HG03342 (cell line): Measurements from ENCODE around the gene FPR3.
"Not testable (repeated sequence)": the region's sequence is repeated elsewhere in the genome, so short reads cannot be mapped to it uniquely, and the experiment has no call there.

Experiments
- ATAC-seq: cut with Tn5 transposase; IDR thresholded peaks from one replicate; pipeline ENCODE4 v1.9.1; 2021; ENCODE audit warnings: mild to moderate bottlenecking, moderate library complexity; ENCODE audit not compliant: unreplicated experiment

The FPR3 gene

DNA sequence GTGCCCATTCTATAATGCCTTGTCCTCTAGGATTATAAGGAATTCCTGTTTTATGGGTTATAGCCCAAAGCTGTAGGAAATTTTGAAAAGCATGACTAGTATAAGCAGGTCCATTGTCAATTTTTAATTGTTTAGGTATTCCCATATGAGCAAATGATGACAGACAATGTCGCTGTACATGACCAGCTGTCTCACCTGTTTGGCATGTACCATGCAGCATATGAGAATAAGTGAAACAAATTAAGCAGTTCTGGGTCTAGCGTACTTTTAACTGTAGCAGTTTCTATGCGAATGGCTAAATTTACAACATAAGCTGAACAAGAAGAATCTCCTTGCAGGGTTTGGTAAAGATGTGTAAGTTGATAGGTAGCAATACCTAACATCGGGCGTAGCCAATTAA is 11.6 kb downstream of the FPR3 start:
- not testable (repeated sequence) for ATAC-seq

DNA sequence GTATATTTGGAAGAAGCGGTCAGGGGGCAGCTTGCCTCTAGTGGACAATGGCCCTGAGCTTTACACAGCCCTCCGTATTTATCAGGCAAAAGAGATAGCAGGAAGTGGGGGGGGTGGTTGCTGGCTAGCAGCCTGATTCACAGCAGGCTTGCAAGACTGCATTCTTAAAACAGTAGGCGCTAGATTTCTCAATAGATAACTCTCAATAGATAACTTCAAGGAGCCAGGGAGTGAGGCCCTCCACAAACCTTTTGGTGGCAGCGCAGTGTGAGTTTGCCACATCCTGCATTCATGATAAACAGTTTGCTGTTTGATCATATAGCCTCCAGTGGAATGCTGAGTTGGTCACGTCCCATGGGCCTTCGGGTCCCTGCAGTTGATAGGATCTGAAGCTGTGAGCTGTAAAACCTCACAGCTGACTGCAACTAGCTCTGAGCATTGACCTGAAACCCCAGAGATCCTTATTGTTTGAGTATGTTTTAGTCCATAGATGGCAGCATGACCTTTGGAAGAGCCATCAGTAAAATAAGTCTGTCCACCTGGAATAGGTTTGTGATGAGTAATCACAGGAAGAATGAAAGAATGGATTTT is 12.2 kb downstream of the FPR3 start:
- ATAC-seq, result no peak

DNA sequence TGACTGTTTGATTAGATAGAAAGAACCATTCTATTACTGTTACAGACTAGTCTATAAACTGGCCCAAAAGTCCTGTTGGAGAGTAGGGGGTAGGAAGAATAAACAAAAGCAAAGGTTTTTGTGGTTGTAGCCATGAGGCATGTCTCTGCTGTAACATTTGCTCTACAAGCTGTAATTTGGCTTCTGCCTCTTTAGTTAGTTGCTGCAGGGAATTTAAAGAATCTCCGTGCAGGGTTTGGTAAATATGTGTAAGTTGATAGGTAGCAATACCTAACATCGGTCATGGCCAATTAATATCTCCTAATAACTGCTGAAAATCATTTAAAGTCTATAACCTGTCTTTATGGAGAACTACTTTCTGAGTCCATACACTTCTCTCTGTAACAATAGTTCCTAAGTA is 13.0 kb downstream of the FPR3 start:
- ATAC-seq, result no peak

- no peak for ATAC-seq
Observed at GRCh38 chr19:51808333-51808986, 13.5 kb downstream of the FPR3 start.

DNA sequence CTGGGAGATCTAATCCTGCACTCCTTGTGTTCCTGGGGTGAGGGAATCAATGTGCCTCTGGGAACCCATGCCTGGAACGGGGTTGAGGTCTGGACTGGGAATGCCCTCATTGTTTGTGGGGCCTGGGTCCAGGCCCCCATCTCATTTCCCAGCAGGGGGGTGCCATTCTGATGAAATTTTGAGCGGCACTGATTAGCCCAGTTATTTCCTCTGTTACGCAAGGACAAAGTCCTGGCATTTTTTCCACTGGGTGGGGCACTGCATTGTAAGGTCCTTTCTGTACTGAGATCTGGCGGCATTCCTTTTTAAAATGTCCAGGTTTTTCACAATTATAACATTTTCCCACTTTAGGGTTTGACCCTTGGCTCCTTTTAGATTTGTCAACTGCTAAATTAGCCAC is 14.8 kb downstream of the FPR3 start:
- ATAC-seq, result no peak

- ATAC-seq, result no peak
Observed at GRCh38 chr19:51810223-51810622, 15.3 kb downstream of the FPR3 start.

DNA sequence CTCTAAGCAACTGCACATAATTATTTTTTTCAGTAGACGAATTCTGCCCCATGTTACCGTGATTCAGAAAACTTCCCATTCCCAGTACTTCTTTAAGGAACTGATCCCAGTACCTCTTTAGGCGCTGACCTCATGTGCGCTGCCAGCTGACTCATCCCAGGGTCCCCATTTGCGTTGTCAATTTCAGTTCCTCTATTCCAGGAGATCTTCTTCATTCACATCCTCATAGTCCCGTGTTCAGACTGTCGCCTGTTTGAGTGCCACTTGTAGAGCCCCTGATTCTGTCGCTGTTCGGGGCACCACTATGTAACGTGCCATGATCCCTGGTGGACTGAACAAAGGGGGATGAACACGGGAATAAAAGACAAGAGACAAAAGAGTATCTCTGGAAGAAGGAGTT is 16.4 kb downstream of the FPR3 start:
- no peak for ATAC-seq

GRCh38 chr19:51815043-51815442 is 20.1 kb downstream of the FPR3 start:
- no peak for ATAC-seq

DNA sequence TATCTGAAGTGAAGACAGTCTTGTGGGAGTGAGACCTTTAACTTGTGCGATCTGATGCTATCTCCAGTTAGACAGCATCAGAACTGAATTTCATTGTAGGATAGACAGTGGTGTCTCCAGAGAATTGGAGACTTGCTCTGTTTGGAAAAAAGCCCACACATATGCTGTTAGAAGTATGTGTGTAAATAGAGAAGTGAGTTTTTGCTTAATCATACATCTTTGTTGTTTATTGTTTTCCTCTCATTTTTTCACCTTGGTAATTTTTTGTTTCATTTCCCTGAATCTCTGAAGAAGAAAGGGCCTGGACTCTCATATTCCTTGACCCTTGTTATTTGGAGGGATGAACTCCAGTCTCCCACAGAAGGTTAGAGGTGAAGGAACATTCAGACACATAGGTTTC is 21.8 kb downstream of the FPR3 start:
- ATAC-seq, result no peak

GRCh38 chr19:51820011-51820410 is 25.1 kb downstream of the FPR3 start:
- ATAC-seq, result no peak

GRCh38 chr19:51820831-51821446 is 26.0 kb downstream of the FPR3 start:
- ATAC-seq, result no peak

DNA sequence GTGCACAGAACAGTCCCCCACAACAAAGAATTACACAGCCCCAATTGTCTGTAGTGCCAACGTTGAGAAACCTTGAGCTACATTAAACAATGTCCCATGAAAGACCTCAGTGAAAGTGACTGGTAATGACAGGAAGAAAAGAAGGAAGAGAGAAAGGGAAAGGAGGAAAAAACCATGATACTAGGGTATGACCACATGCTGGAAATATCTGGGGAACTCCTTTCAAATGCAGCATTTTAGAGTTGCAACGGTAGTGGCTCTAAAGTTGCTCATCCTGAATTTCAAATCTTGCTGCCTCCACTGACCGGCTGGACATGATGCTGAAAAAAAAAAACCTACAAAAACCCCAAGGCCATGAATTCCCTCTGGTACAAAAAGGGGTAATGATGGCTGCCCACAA is 26.5 kb downstream of the FPR3 start:
- ATAC-seq, result no peak

DNA sequence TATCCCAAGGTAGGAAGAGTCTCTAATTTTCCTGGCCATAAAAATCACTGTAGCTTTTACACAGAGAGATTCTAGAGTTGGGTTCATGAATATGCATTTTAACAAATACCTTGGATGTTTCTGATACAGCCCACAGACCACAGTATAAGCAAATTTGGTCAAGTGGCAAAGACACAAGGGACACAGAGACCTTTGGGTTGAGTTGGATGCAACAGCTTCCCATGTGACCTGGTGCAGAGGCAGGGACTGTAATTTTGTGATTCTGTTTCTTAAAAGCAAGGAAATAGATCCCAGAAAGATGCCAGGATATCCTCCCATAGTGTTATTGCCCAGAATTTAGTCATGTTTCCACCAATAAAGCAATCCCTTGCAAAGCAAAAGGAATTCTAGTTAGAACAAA is 27.0 kb downstream of the FPR3 start:
- no peak for ATAC-seq

DNA sequence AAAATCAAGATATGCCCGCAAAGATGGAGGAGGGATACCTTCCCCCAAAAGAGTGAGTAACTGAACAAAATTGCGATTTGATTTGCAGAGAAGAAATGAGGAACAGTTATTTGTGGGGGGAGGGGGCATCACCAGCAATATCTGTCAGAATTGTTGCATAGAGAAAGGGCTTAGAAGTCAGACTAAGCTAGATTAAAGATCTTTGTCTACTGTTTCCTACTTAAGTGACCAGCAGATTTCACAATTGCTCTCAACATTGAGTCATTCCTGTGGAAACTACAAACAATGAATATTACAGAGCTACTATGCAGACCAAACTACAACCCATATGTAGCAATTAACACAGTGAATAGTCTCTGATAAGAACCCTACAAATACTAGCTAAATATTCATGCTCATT is 27.4 kb downstream of the FPR3 start:
- no peak for ATAC-seq

- ATAC-seq, result no peak
Observed at GRCh38 chr19:51822946-51823345, 28.0 kb downstream of the FPR3 start.

DNA sequence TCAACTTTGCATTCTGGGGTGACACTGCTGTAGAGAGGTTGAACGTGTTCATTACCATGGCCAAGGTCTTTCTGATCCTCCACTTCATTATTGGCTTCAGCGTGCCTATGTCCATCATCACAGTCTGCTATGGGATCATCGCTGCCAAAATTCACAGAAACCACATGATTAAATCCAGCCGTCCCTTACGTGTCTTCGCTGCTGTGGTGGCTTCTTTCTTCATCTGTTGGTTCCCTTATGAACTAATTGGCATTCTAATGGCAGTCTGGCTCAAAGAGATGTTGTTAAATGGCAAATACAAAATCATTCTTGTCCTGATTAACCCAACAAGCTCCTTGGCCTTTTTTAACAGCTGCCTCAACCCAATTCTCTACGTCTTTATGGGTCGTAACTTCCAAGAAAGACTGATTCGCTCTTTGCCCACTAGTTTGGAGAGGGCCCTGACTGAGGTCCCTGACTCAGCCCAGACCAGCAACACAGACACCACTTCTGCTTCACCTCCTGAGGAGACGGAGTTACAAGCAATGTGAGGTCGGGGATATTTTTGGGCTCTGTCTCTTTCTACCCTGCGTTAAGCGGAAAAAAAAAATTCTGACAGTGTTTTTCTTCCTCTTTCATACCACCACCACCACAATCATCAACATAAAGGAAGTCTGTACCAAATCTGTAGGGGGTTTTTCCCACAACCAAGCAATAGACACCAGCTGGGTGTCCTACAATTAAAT is 29.5 kb downstream of the FPR3 start:
- ATAC-seq, result no peak

DNA sequence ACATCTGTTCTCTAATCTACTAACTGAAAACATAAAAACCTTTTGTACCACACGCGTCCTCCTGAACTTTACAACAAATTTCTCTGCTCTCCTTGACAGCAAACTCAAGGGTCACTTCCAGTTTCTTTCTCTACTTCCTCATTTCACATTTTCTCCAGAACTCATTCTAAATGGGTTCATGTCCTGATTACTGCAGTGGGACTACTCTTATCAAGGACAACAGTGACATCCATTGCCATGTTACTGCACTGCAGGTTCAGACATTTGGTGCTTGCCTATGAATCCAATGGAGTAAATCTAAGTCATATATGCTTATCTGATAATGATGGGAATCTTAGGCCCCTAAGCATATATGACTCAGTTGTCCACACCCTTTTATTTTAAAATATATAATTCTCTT is 35.3 kb downstream of the FPR3 start:
- ATAC-seq, result no peak

GRCh38 chr19:51837145-51837544 is 42.2 kb downstream of the FPR3 start:
- ATAC-seq, result no peak

- no peak for ATAC-seq
Observed at GRCh38 chr19:51861870-51862622, 67.1 kb downstream of the FPR3 start.

- ATAC-seq, result no peak
Observed at GRCh38 chr19:51873097-51873496, 78.1 kb downstream of the FPR3 start.
